Nephron progenitor cell (in vitro differentiated cells): ENCODE data around the gene CALML6.

Source experiments
- DNase-seq: peaks from one replicate; pipeline ENCODE4 v3.0.0; 2021
- H3K27ac Mint-ChIP-seq: 2 replicates; pipeline ENCODE4 v1.8.0; 2021; ENCODE audit warnings: mild to moderate bottlenecking, moderate library complexity, mixed read lengths
- H3K27me3 Mint-ChIP-seq: 2 replicates; pipeline ENCODE4 v1.8.0; 2021; ENCODE audit warnings: mild to moderate bottlenecking, low read depth, mixed read lengths; ENCODE audit not compliant: poor library complexity
- H3K36me3 Mint-ChIP-seq: 2 replicates; pipeline ENCODE4 v1.8.0; 2021; ENCODE audit warnings: low read depth, mixed read lengths
- H3K4me1 Mint-ChIP-seq: 2 replicates; pipeline ENCODE4 v1.8.0; 2021; ENCODE audit warnings: mixed read lengths
- H3K4me3 Mint-ChIP-seq: 2 replicates; pipeline ENCODE4 v1.8.0; 2021; ENCODE audit warnings: mild to moderate bottlenecking, moderate library complexity, mixed read lengths
- H3K9me3 Mint-ChIP-seq: 2 replicates; pipeline ENCODE4 v1.8.0; 2021; ENCODE audit warnings: mild to moderate bottlenecking, moderate library complexity, mixed read lengths
- CTCF ChIP-seq: fragments of 200-600 bp; sonication (generic); IDR thresholded peaks from 2 replicates; pipeline ENCODE4 v1.5.0; 2021; ENCODE audit warnings: antibody characterized with exemption

CALML6 gene

DNA sequence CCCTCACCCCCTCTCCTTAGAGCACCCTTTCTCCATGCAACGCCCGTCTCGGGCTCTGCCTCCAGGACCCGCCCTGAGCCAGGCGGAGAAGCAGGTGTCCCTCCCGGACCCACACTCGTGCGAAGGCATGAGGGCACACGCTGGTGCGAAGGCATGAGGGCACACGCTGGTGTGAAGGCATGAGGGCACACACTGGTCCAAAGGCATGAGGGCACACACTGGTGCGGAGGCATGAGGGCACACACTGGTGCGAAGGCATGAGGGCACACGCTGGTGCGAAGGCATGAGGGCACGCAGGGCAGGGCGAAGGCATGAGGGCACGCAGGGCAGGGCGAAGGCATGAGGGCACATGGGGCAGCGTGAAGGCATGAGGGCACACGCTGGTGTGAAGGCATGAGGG, 9.8 kb downstream of the CALML6 start:
- H3K27ac Mint-ChIP-seq = no peak overlapping the region
- H3K27me3 Mint-ChIP-seq = peaks cover 4% of the 10 kb centered on the region
- peaks cover 12% of the 10 kb centered on the region for H3K4me1 Mint-ChIP-seq
- no peaks in the 10 kb centered on the region for H3K9me3 Mint-ChIP-seq
- TF ChIP-seq CTCF = no peak
- H3K36me3 Mint-ChIP-seq = no peaks in the 10 kb centered on the region
- no peak for DNase-seq
- no peak overlapping the region for H3K4me3 Mint-ChIP-seq

GRCh38 chr1:1925437-1926345, 10.6 kb downstream of the CALML6 start:
- no peaks in the 10 kb centered on the region for H3K9me3 Mint-ChIP-seq
- no peak overlapping the region for H3K4me3 Mint-ChIP-seq
- DNase-seq = no peak
- TF ChIP-seq CTCF = no peak
- H3K27me3 Mint-ChIP-seq = peaks cover 4% of the 10 kb centered on the region
- peaks cover 12% of the 10 kb centered on the region for H3K4me1 Mint-ChIP-seq
- no peak overlapping the region for H3K27ac Mint-ChIP-seq
- no peaks in the 10 kb centered on the region for H3K36me3 Mint-ChIP-seq

DNA sequence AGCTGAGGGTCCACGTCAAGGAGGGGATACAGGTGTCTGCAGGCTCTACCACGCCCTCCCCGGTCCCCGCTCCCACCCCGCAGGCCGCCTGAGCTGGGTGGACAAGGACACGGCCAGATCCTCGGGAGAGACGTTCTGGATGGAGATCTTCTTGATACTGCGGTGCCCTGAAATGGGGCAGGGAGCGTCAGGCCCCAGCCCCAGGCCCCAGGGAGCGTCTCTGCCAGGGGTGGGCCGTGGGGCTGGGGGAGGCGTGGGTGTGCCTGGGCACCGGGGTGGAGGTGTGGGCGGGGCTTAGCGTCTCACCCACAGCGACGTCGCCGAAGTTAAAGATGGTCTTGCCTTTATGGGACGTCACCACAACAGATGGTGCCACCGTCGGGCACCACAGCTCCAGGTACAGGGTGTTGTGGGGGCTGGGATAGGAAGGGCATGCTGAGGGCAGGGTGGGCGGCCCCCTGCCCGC, 11.3 kb downstream of the CALML6 start:
- TF ChIP-seq CTCF = no peak
- no peaks in the 10 kb centered on the region for H3K36me3 Mint-ChIP-seq
- peaks cover 4% of the 10 kb centered on the region for H3K27me3 Mint-ChIP-seq
- no peak overlapping the region for H3K27ac Mint-ChIP-seq
- no peaks in the 10 kb centered on the region for H3K9me3 Mint-ChIP-seq
- no peak overlapping the region for H3K4me3 Mint-ChIP-seq
- H3K4me1 Mint-ChIP-seq = peaks cover 12% of the 10 kb centered on the region
- DNase-seq = no peak

GRCh38 chr1:1926886-1927660, 12.0 kb downstream of the CALML6 start:
- H3K36me3 Mint-ChIP-seq = no peaks in the 10 kb centered on the region
- no peak overlapping the region for H3K27ac Mint-ChIP-seq
- no peaks in the 10 kb centered on the region for H3K9me3 Mint-ChIP-seq
- no peak for DNase-seq
- H3K4me3 Mint-ChIP-seq = no peak overlapping the region
- H3K27me3 Mint-ChIP-seq = peaks cover 4% of the 10 kb centered on the region
- no peak for TF ChIP-seq CTCF
- H3K4me1 Mint-ChIP-seq = peaks cover 12% of the 10 kb centered on the region

GRCh38 chr1:1927751-1928150, 12.7 kb downstream of the CALML6 start:
- no peak for DNase-seq
- H3K27me3 Mint-ChIP-seq = peaks cover 4% of the 10 kb centered on the region

More at GRCh38 chr1:1927751-1928150, 12.7 kb downstream of the CALML6 start:
- no peak overlapping the region for H3K27ac Mint-ChIP-seq
- no peak overlapping the region for H3K4me3 Mint-ChIP-seq
- peaks cover 10% of the 10 kb centered on the region for H3K4me1 Mint-ChIP-seq
- TF ChIP-seq CTCF = no peak
- no peaks in the 10 kb centered on the region for H3K9me3 Mint-ChIP-seq
- H3K36me3 Mint-ChIP-seq = no peaks in the 10 kb centered on the region
